Activated T-cell treated with anti-CD3 and anti-CD28 coated beads for 4 hours (primary cell): ENCODE data around the gene B3GNT7.

Experiments used
- DNase-seq: peaks from one replicate; pipeline ENCODE4 v3.0.0-alpha.2; 2020

The B3GNT7 gene

DNA sequence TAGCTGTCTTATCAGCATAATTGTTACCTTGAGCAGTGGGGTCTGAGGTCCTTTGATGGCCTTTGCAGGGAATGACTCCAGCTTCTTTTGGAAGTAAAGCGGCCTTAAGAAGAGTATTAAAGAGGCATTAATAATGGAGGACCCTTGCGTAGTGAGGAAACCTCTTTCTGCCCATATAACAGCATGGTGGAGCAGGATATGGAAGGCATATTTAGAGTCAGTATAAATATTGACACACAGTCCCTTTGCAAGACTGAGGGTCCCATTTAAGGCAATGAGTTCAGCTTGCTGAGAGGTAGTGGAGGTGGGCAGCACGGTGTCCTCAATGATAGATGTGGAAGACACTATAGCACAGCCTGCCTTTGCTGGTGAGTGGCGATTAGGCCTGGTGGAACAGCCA, 36.1 kb downstream of the B3GNT7 start:
- no peak for DNase-seq

DNA sequence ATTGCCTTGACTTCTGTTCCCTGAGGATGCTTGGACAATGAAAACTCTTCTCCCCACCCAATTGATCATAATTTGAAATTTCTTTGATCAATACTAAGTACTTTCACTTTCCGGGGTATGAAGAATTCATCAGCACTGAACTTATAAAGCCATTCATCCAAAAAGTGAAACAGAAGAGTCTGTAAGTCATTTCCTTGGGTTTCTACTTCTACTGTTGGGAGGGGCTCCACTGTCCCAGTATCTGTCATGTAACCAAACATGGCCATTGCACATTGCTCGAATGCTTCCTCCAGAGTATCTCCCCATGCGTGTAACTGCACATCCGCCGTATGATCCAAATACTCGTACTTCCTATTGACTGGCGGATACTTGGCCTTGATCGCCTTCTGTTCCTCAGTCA, 38.5 kb downstream of the B3GNT7 start:
- no peak for DNase-seq

DNA sequence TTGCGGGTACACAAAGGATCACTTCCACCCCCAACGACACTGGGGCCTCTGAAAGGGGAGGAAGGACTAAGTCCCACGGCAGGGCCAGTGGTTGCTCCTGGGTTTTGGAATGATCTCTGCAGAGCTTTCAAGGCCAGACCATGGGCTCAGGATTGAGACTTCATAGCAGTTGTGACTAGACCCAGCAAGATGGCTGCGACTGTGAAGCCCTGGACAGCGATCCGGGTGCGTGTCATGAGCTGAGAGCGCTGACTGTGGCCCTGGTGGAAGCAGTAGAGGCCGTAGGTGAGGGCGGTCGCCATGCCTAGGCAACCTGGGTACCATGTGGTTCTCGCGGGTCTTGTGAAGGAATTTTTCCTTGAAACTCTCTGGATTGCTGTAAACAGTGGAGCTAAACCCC, 41.4 kb downstream of the B3GNT7 start:
- no peak for DNase-seq

DNA sequence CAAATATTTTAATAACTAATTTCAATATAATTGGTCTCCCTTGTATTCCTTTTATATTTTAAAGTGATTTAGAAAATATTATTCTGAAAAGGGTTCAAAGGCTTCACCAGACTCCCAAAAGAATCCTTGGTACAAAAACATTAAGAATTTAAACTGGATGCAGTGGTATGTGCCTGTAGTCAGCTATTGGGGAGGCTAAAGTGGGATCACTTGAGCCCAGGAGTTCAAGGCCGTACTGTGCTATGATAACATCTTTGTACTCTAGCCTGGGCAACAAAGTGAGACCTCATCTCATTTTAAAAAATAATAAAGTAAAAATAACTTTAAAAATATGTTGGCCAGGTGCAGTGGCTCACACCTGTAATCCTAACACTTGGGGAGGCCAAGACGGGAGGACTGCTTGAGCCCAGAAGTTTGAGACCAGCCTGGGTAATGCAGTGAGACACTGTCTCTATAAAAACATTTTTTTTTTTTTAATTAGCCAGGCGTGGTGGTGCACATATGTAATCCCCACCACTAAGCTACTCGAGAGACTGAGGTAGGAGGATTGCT, 54.1 kb downstream of the B3GNT7 start:
- DNase-seq, result no peak

DNA sequence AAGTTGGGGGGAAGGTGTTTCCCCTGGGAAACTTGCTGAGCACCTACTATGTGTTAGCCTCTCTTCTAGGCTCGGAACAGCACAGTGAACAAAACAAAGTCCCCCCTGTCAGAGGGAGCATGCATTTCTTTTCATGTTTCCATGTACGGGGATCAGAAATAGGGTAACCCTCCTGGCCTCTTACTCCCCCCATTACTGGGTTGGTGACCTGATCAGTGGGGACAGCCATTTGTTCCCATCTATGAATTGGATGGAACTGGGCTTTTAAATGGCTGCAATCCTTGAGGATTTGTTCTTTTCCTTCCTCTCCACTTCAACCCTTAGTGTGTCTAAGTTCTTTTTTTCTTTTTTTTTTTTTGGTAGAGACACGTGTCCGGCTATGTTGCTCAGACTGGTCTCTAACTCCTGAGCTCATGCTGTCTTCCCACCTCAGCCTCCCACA, 55.1 kb downstream of the B3GNT7 start:
- no peak for DNase-seq
